NCI-H2107 treated with DMSO at 0.1 percent for 48 hours (cell line): ENCODE measurements around the gene ERMAP.
A peak's percentile ranks its signal among the peaks of the same experiment; 100 is the strongest.
"Not testable (repeated sequence)": the region's sequence is repeated elsewhere in the genome, so short reads cannot be mapped to it uniquely, and the experiment has no call there.

ENCODE experiments used
- DNase-seq: peaks from one replicate; lab custom pipeline; 2025; ENCODE audit not compliant: unreplicated experiment; lab: John Stamatoyannopoulos, UW

The ERMAP gene

DNA sequence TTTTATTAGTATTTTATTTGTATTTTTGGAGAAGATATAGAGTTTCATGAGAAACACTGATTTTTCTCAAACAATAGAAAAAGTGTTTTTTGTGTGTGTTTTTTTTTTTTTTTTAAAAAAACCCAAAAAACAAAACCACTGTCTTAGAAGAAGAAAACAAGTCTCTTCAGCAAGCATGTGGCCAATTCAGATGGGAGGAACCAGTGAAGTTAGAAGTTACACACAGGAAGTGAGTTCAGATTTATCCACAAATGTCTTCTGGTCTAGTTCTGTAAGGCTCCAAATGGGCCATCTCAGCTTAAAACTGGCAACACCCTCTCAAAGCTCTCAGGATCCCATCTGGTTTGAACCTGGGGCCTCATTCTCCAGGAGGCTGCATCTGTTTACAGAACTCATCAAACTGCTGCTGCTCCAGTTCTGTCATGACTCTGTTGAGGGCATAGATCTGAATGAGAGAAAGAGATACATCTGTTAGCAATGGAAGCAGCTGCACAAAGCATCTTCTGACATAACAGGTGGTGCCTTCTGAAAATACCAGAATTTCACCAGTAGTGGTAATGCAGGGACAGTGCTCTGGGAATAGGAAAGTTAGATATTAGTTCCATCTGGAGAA, 9.8 kb upstream of the ERMAP start:
- DNase-seq, result no peak

DNA sequence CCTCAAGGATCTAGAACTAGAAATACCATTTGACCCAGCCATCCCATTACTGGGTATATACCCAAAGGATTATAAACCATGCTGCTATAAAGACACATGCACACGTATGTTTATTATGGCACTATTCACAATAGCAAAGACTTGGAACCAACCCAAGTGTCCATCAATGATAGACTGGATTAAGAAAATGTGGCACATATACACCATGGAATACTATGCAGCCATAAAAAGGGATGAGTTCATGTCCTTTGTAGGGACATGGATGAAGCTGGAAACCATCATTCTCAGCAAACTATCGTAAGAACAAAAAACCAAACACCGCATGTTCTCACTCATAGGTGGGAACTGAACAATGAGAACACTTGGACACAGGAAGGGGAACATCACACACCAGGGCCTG, 2.1 kb upstream of the ERMAP start:
- not testable (repeated sequence) for DNase-seq

DNA sequence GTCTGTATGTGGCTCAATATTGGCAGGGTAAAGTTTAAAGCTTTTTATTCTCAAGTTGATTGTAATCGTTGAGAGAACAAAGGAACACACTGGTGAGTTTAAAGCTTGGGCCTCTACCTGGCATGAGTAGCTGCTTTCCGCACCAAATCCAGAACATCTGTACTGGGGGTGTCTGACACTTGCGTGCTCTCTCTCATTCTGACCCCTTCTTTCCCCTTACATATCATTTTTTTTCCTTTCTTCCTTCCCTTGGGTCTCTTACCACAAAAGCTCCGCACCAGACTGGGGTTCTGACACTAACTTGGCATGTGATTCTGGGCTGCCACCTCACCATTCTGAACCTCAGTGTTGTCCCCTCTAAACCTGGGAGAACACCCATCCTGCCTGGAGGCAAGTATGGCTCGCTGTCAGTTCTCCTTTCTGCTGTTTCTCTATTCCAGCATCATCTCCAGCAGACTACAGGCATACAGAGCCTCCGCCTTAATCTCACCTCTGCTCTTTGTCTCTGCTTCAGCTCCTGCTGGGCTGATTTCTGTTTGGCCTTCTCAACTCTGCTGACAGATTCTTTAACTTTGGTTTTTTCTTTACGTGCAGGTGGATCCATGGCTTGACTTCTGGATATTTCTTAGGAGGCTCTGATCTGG, 859 bp upstream of the ERMAP start:
- peak; percentile 72 for DNase-seq

DNA sequence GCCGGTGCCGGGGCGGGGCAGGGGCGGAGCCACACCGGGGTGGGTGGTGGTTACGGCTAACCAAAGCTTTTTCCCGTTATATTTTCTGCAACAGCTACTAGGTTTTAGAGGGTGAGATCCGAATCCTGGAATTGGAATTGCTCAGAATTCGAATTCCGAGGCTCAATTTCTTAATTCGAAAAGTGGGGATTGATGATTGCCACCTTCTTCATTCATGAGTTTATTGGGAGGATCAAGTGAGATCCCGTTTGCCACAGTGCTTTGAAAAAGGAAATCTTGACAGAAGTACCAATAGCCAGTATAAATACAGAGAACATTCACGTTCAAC, 482 bp downstream of the ERMAP start:
- no peak for DNase-seq

DNA sequence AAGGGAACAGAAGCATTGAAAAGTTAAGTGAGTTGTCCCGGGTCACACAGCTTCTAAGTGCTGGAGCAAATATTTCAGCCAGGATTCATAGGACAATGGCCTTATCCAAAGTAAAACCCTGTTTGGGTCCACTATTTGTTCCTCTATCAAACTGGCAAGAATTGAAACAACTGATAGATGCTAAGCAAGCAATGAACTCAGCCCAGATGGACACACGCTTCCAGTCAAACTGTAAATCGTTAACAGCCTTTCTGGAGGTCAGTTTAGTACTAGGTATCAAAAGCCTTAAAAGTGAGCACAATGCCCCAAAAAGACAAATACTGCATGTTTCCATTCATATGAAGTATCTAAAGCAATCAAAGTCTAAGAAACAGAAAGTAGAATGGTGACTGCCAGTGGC, 1.1 kb downstream of the ERMAP start:
- DNase-seq, result no peak

DNA sequence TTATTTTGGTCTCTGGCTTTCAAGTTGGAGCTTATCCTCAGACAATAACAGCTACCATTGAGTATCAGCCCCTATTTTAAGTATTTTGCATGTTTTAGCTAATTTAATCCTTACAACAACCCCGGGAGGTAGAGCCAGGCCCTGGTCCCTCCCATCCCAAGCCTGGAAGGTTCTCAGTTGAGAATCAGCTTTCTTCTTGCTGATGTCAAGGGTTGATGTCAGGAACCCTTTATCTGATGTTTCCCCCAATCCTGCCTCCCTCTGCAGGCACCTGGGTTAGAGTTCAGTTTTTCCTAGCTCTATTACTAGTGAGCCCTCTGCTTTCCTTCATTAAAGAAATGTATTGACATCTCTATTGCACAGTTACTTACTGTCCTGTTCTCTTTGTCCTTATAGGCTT, 3.9 kb downstream of the ERMAP start:
- DNase-seq, result no peak

DNA sequence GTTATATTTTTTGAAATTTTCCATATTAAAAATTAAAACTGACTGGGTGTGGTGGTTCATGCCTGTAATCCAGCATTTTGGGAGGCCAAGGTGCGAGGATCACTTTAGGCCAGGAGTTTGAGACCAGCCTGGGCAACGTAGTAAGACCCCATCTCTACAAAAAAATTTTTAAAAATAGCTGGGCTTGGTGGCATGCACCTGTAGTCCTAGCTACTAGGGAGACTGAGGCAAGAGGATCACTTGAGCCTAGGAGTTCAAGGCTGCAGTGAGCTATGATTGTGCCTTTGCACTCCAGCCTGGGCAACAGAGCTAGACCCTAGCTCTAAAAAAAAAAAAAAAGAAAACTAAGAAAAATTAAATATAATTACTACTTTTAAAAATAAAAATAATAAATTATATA, 4.8 kb downstream of the ERMAP start:
- DNase-seq, result no peak

DNA sequence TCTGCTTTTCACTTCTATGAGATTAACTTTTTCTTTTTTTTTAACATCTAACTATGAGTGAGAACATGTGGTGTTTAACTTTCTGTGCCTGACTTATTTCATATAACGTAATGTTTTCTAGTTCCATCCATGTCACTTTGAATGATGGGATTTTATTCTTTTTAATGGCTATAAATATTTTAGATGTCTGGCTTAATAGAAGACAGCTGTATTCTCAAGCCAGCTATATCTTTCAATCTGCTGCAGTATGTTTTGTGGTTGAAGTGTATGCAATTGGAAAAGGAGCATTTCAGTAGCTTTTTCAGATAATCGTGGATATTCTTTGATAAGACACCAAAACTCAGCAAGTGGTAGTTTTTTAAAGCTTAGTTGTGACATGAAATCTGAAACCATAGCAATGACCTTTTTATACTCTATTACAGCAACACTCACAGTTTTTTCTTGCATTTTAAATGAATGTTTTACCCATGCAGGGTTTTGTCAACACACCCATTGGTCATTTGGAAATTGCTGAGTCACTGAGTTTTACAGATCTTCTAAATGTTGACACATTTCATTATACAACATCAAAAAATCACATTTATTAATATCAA, 6.0 kb downstream of the ERMAP start:
- DNase-seq, result peak; percentile 50

DNA sequence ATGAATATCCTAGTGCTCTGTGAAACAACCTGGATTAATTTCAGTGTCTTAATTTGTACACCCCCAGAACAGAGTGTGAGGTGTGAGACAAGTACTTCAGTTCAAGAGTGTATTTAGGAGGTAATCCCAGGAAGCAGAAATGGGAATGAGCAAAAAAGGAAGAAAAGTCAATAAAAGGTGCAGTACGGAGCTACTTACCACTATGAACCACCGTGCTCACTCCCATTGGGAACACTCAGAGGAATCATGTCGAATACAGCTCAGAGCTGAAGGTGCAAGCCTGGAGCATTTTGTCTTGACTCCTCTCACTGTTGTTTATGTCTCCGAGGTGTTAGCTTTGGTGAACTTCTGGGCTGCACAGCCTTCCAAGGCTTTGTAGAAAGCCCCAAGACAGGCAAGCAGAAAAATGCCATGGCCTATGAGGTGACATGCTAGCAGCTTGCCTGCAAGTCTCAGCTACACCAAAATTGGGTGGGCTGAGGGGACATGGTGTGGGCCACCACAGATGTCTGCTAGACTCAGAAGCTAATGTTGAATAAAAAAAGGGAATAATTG, 7.6 kb downstream of the ERMAP start:
- no peak for DNase-seq

DNA sequence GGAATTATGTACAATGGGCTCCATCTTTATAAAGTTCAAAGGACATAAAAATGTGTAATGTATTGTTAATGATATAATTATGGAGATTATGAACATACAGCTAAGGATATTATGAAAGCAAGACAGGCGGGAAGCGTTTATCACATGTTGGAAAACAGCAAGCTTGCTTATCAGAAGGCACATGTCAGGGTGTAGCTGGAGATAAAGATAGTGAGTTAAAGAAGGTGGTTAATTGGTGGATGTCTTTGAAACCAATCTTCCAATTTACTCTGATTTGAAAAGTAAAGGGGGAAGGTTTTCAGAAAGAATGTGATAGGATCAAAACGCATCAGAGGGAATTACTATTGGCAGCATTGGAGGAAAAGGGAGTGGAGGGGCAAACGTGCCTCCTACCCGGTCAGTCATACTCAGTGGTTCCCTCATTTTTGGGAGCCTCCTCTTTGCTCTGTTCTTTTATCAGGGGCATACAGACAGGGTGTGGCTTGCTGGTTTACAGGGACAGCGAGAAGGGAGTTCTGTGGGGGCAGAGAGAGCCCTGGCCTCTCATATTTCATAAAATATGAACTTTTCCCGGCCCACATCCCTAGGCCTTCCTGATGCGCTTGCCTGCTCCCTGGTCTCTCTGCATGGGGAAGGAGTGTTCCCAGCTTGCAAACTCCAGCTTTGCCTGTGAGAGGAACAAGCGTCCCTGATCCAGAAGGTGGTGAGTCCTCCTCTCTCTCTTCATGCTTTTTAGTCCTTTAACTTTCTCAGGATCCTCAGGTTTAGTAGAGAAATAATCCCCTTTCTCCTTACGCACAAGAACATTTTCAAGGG, 8.3 kb downstream of the ERMAP start:
- no peak for DNase-seq

DNA sequence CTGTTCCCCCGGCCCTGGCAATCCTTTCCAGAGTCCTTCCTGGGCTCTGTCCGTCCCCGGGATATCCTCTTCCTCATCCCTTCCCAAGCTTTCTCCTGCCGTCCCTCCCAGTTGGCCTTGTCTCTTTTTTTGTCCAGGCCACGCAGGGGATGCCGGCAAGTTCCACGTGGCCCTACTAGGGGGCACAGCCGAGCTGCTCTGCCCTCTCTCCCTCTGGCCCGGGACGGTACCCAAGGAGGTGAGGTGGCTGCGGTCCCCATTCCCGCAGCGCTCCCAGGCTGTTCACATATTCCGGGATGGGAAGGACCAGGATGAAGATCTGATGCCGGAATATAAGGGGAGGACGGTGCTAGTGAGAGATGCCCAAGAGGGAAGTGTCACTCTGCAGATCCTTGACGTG, 13.7 kb downstream of the ERMAP start:
- DNase-seq, result no peak

DNA sequence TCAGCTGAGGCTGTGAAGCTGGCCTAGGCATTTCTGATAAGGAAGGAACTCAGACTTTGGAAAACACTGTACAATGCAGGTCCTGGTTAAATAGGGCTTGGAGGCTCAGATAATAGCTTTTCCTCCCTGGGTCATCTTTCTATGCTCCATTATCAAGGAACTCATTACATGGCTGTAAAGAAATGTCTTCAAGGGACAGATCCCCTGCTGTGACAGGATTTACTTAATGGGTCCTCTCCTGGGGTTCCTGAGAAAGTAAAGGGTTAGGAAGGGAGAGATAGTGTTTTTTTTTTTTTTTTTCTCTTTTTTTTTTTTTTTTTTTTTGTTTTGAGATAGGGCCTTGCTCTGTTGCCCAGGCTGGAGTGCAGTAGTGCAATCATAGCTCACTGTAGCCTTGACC, 14.4 kb downstream of the ERMAP start:
- DNase-seq, result no peak

DNA sequence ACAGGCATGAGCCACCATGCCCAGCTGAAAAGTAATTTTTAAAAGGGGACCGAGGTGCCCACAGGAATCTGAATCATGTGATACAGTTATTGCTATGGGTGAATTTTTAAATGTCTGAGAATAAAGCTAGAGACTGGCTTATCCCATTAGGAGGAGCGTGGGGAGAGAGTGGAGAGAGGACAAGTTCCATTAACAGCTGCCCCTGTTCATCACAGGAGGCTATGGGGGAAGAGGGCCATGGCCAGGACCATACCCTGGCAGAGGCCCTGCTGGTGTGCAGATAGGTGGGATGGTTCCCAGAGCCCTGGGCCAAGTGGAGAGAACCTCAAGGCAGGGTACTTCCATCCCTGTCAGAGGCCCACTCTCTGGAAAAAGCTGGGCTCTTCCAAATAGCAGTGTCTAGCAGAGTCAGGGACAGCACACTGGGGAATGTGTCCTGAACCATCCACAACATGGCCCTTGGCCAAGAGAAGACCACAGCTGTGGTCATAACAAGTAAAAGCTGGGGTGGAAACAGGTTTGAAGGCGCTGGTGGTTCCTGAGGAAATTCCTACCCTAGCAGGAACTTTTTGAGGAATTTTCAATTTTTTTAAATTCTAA, 15.8 kb downstream of the ERMAP start:
- DNase-seq, result no peak

DNA sequence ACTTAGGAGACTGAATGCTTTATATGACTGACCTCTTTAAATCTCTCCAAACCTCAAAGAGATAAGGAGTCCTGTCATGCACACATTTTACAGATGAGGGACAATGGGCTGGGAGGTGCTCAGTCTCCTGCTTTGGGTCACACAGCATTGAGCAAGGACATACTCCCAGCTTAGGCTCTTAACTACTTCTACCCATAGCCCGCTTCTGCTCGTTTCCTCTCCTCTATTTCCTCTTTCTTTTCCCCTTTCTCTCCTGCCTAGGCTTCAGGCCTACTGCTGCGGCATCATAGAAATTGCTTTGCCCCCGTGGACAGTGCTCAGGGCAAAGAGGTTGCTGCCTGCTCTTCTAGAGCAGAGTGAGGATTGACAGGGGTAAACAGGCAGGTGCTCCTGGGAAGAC, 17.1 kb downstream of the ERMAP start:
- DNase-seq, result no peak

DNA sequence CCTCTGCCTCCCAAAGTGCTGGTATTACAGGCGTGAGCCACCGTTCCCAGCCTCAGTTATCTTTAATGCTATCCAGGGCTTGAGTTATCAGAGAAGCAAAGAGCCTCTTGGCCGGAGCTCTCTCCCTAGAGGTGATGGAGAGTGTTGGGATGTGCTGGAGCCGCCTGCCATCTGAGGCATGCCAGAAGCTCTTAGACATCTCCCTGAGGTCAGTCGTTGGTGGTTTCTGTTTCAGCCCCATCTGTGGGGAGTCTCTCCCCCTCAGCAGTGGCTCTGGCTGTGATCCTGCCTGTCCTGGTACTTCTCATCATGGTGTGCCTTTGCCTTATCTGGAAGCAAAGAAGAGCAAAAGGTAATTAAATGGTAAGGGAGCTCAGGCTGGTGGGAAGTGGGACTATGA, 17.9 kb downstream of the ERMAP start:
- no peak for DNase-seq

DNA sequence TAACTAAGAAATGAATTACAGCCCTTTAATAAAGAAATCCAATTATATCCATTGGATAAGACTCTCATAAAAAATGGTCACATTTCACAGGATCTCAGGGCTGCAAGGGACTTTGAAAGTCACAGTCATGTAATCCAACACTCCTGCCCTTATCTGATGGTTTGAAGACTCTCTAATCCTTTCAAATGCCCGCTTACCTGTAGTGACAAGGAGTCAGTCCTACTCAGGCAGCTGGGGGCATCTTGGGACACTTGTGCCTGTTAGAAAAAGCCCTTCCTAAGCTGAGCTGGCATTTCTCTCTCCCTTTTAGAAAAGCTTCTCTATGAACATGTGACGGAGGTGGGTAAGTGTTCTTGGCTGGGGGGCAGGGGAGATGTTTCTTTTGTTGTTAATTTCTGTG, 18.5 kb downstream of the ERMAP start:
- DNase-seq, result no peak

DNA sequence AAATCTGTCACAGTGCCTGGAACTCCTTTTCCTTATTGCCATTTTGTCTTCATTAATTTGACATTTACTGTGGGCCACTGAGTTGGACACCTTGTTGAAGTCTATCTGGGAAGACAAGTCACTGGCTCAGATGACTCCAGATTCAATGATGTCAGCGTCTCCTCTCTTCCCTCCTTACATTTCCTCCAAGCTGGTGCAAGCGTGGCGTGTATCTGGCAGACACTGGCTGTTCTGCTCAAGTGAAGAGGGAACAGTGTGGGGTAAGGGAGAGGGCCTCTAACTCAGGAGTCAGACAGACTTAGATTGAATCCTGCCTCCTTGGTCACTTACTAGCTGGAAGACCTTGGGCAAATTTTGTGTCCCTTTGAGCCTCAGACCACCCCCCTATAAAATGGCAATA, 20.8 kb downstream of the ERMAP start:
- no peak for DNase-seq

DNA sequence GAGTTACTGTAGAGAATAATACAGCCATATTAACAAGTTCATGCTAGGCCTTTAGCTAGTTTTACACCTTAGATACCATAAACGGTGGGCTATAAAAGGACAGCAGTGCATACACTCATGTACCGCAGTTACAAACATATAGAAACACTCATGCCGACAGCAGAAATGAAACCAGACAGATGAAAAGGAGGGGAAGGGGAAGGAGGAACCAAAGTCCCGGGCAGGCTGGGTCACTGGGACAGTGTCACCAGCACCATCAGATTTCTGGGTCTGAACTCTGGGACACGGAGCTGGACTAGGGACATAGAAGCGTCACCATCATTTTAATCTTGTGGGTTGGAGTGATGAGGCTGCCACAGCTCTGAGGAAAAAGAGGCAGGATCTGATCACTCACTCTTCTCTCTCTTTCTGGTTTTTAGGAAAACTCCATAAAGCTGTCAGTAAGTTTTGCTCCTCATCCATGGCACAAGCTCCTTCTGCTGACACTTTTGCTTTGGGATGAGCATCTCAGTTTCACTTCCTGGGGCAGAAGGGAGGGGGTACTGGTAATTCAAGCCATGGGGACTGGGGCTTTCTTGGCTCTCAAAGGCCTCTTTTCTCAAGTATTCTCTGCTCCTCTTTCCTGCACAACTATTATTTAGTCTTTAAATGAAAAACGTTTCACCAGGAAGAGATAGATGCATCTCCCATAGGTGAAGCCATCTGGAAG, 21.7 kb downstream of the ERMAP start:
- no peak for DNase-seq

DNA sequence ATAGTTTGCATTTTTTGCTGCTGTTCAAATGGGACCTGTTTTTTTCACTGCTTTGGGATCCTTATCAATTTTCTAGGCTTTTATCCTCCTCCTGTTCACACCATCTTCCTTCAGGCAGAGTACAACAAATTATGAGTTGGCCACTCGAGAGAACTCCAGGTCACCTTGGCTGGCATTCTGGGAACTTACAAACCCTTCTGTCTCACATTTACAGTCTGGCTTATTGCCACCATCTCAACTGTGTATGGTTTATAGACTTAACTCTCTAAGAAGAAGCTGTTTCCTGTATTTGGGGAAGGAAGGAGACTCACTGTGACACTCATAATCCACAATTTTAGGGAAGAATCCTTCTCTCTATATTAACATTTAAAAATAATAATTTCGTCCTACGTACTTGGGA, 24.1 kb downstream of the ERMAP start:
- no peak for DNase-seq

DNA sequence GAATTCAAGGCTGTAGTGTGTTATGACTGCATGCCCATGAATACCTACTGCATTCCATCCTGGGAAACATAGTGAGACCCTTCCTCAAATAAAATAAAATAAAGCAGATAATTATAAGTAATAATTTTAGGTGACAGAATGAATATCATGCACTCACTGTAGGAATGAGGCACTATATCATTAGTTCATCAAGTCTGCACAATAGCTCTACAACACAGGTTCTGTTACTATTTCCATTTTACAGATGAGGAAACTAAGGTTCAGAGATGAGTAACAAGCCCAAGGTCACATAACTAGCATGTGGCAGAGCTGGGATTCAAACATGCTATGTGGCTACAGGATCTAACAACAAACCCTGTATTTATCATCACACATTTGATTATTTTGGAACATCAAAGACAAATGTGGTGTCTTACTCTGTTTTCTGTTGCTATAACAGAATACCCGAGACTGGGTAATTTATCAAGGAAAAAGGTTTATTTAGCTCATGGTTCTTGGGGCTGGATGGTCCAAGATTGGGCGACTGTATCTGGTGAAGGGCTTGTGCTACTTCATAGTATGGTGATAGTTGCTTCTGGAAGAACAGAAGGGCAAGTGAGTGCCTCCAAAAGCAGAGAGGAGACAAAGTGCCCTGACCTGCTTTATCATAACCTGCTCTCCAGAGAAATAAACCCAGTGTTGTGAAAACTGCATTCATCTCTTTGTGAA, 24.7 kb downstream of the ERMAP start:
- DNase-seq, result no peak
